Measurements from ENCODE around the gene KARS1.

GRCh38 chr16:75593825-75594820 lies 53.3 kb downstream of the KARS1 start:
- TF ChIP-seq, protein P1, sequence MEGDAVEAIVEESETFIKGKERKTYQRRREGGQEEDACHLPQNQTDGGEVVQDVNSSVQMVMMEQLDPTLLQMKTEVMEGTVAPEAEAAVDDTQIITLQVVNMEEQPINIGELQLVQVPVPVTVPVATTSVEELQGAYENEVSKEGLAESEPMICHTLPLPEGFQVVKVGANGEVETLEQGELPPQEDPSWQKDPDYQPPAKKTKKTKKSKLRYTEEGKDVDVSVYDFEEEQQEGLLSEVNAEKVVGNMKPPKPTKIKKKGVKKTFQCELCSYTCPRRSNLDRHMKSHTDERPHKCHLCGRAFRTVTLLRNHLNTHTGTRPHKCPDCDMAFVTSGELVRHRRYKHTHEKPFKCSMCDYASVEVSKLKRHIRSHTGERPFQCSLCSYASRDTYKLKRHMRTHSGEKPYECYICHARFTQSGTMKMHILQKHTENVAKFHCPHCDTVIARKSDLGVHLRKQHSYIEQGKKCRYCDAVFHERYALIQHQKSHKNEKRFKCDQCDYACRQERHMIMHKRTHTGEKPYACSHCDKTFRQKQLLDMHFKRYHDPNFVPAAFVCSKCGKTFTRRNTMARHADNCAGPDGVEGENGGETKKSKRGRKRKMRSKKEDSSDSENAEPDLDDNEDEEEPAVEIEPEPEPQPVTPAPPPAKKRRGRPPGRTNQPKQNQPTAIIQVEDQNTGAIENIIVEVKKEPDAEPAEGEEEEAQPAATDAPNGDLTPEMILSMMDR (IDR thresholded peaks at IDR 0.05), result no peak
- no peak for TF ChIP-seq POLR2A (IDR thresholded peaks at IDR 0.05)

All from heart left ventricle (tissue), 13 donors.